Activated CD4-positive, alpha-beta T cell treated with anti-CD3 and anti-CD28 coated beads for 36 hours (primary cell): ENCODE data around the gene EFNB1. TPM values are rescaled to one million over a fixed set of nuclear protein-coding genes. Genes with fewer than 3 reads are reported as not detected.
"Not testable (repeated sequence)": the region's sequence is repeated elsewhere in the genome, so short reads cannot be mapped to it uniquely, and the experiment has no call there.

Experiments
- ATAC-seq: fragments of 200-7000 bp; cut with Tn5 transposase; one replicate; pipeline ENCODE4 v1.10.0; 2021; ENCODE audit warnings: mild to moderate bottlenecking, moderate library complexity
- CTCF ChIA-PET: fragments of 350-600 bp; sonication (Branson Sonifier 250); formaldehyde crosslinking; loops from one replicate; lab custom pipeline; 2021; ENCODE audit warnings: antibody characterized with exemption; lab: Charles Lee
- POLR2A ChIA-PET: fragments of 350-600 bp; sonication (Branson Sonifier 250); formaldehyde crosslinking; loops from one replicate; lab custom pipeline; 2021; ENCODE audit warnings: antibody characterized with exemption, inconsistent platforms; lab: Charles Lee
- DNase-seq: peaks from one replicate; pipeline ENCODE4 v3.0.0-alpha.2; 2020
- H3K27ac Mint-ChIP-seq: one replicate; pipeline ENCODE4 v1.8.0; 2021; ENCODE audit warnings: mixed read lengths
- H3K27me3 Mint-ChIP-seq: one replicate; pipeline ENCODE4 v1.8.0; 2021; ENCODE audit warnings: mixed read lengths
- H3K36me3 Mint-ChIP-seq: one replicate; pipeline ENCODE4 v1.8.0; 2021; ENCODE audit warnings: low read depth, mixed read lengths
- H3K4me1 Mint-ChIP-seq: one replicate; pipeline ENCODE4 v1.8.0; 2021; ENCODE audit warnings: mixed read lengths
- H3K4me3 Mint-ChIP-seq: one replicate; pipeline ENCODE4 v1.8.0; 2021; ENCODE audit warnings: mild to moderate bottlenecking, moderate library complexity, mixed read lengths
- H3K9me3 Mint-ChIP-seq: one replicate; pipeline ENCODE4 v1.8.0; 2021; ENCODE audit warnings: low read depth, mixed read lengths
- intact Hi-C, 2 experiments: fragments of 100-400 bp; cut with DNase I in 1 of 2; cut with micrococcal nuclease in 1 of 2; formaldehyde crosslinking; loops; one replicate each; pipeline versions ENCODE4 v1.14.2 to v1.15.1; 2022 to 2024; cut with DNase I, micrococcal nuclease
- total RNA-seq, 2 experiments: library from RNA; stranded (reverse); gene quantifications; one replicate each; pipeline ENCODE4 v1.2.3, GENCODE V29; 2021

EFNB1 gene
- 1 to 10 TPM; 3.8 to 3.9 TPM for total RNA-seq

- peak; percentile 86 for ATAC-seq
- no peaks in the 10 kb centered on the region for H3K27me3 Mint-ChIP-seq
- peaks cover 20% of the 10 kb centered on the region for H3K4me1 Mint-ChIP-seq
- peak within 1 kb of the TSS; percentile 79 for H3K4me3 Mint-ChIP-seq
- peak; percentile 90 for DNase-seq
- intact Hi-C loops = loop anchor here (1.0 to 10.0 kb wide), 6 partner anchors 322 to 1303 kb away; partner anchors contain the start of genes IGBP1 (in 1 of the 2) and PJA1 (in 1 of the 2)
- H3K9me3 Mint-ChIP-seq = no peaks in the 10 kb centered on the region
- POLR2A ChIA-PET = interaction anchor here (0.6 to 1.4 kb wide), 2 partner anchors 336 to 1627 kb away, joined by 4 to 5 read pairs; partner anchors contain the start of gene PJA1
- CTCF ChIA-PET = interaction anchor here (0.5 to 3.3 kb wide), 19 partner anchors 8 to 456 kb away, joined by 3 to 43 read pairs (median 3); no protein-coding TSS in a partner anchor
- no peaks in the 10 kb centered on the region for H3K36me3 Mint-ChIP-seq
- peak within 1 kb of the TSS; percentile 76 for H3K27ac Mint-ChIP-seq
These were observed at the start of gene EFNB1 for GRCh38 chrX:68828740-68829581. EFNB1 (plus strand) TSS chrX:68829021; CDS start chrX:68829777, 756 bp downstream.

GRCh38 chrX:68781295-68781694, 47.5 kb upstream of the EFNB1 start:
- CTCF ChIA-PET, DNase-seq, H3K9me3 Mint-ChIP-seq, H3K4me1 Mint-ChIP-seq, H3K4me3 Mint-ChIP-seq, H3K36me3 Mint-ChIP-seq, H3K27ac Mint-ChIP-seq, intact Hi-C loops, POLR2A ChIA-PET, ATAC-seq, H3K27me3 Mint-ChIP-seq: not testable (repeated sequence)

- H3K4me3 Mint-ChIP-seq = no peak overlapping the region
- CTCF ChIA-PET = no interaction called here
- intact Hi-C loops = no loop called here
- no peaks in the 10 kb centered on the region for H3K9me3 Mint-ChIP-seq
- no peaks in the 10 kb centered on the region for H3K27me3 Mint-ChIP-seq
- H3K36me3 Mint-ChIP-seq = no peaks in the 10 kb centered on the region
- POLR2A ChIA-PET = no interaction called here
- no peaks in the 10 kb centered on the region for H3K4me1 Mint-ChIP-seq
- ATAC-seq (no peak), DNase-seq (no peak)
- no peak overlapping the region for H3K27ac Mint-ChIP-seq
These were observed 44.0 kb upstream of the EFNB1 start for GRCh38 chrX:68784816-68785215.

GRCh38 chrX:68786581-68786980, 42.2 kb upstream of the EFNB1 start:
- POLR2A ChIA-PET, intact Hi-C loops: not testable (repeated sequence)

GRCh38 chrX:68789966-68790365, 38.9 kb upstream of the EFNB1 start:
- ATAC-seq = no peak
- Mint-ChIP-seq H3K4me3 (no peak overlapping the region), H3K27ac (no peak overlapping the region), H3K4me1 (no peaks in the 10 kb centered on the region), H3K27me3 (no peaks in the 10 kb centered on the region), H3K9me3 (no peaks in the 10 kb centered on the region), H3K36me3 (no peaks in the 10 kb centered on the region)
- ChIA-PET POLR2A (no interaction called here), CTCF (interaction anchor here (1.4 kb wide), 1 partner anchor 13 kb away, joined by 4 read pairs; no protein-coding TSS in a partner anchor)
- no peak for DNase-seq
- intact Hi-C loops = no loop called here

More at GRCh38 chrX:68786581-68786980, 42.2 kb upstream of the EFNB1 start:
- DNase-seq, ATAC-seq, H3K4me1 Mint-ChIP-seq, H3K27ac Mint-ChIP-seq, H3K27me3 Mint-ChIP-seq, H3K4me3 Mint-ChIP-seq, H3K36me3 Mint-ChIP-seq, CTCF ChIA-PET, H3K9me3 Mint-ChIP-seq: not testable (repeated sequence)

GRCh38 chrX:68792083-68792482, 36.7 kb upstream of the EFNB1 start:
- no peaks in the 10 kb centered on the region for H3K27me3 Mint-ChIP-seq
- POLR2A ChIA-PET = no interaction called here
- CTCF ChIA-PET = no interaction called here

GRCh38 chrX:68794461-68794860, 34.4 kb upstream of the EFNB1 start:
- ATAC-seq = no peak
- Mint-ChIP-seq H3K27me3 (peaks cover 5% of the 10 kb centered on the region), H3K36me3 (no peaks in the 10 kb centered on the region), H3K27ac (no peak overlapping the region), H3K9me3 (peaks cover 13% of the 10 kb centered on the region), H3K4me1 (no peaks in the 10 kb centered on the region), H3K4me3 (no peak overlapping the region)
- CTCF ChIA-PET = no interaction called here
- intact Hi-C loops = no loop called here
- POLR2A ChIA-PET = no interaction called here
- no peak for DNase-seq

More at GRCh38 chrX:68792083-68792482, 36.7 kb upstream of the EFNB1 start:
- Mint-ChIP-seq H3K9me3 (no peaks in the 10 kb centered on the region), H3K4me1 (no peaks in the 10 kb centered on the region), H3K27ac (no peak overlapping the region), H3K4me3 (no peak overlapping the region), H3K36me3 (no peaks in the 10 kb centered on the region)
- DNase-seq (no peak), ATAC-seq (no peak)
- intact Hi-C loops = no loop called here

GRCh38 chrX:68795741-68796140, 33.1 kb upstream of the EFNB1 start:
- Mint-ChIP-seq H3K36me3 (no peaks in the 10 kb centered on the region), H3K27me3 (peaks cover 8% of the 10 kb centered on the region), H3K4me1 (no peaks in the 10 kb centered on the region), H3K27ac (no peak overlapping the region), H3K9me3 (peaks cover 13% of the 10 kb centered on the region), H3K4me3 (no peak overlapping the region)
- DNase-seq (no peak), ATAC-seq (no peak)
- ChIA-PET CTCF (no interaction called here), POLR2A (no interaction called here)
- intact Hi-C loops = no loop called here

GRCh38 chrX:68798400-68798799, 30.4 kb upstream of the EFNB1 start:
- H3K4me3 Mint-ChIP-seq, intact Hi-C loops, H3K36me3 Mint-ChIP-seq, H3K27me3 Mint-ChIP-seq, DNase-seq, H3K27ac Mint-ChIP-seq, POLR2A ChIA-PET, CTCF ChIA-PET, H3K4me1 Mint-ChIP-seq, ATAC-seq: not testable (repeated sequence)
- H3K9me3 Mint-ChIP-seq = peaks cover 13% of the 10 kb centered on the region

- ChIA-PET POLR2A (no interaction called here), CTCF (no interaction called here)
- H3K4me3 Mint-ChIP-seq = no peak overlapping the region
- H3K36me3 Mint-ChIP-seq = no peaks in the 10 kb centered on the region
- intact Hi-C loops = loop anchor here in 1 of 2 experiments (10.0 kb wide), 1 partner anchor 607 kb away; no protein-coding TSS in a partner anchor
- peaks cover 11% of the 10 kb centered on the region for H3K27me3 Mint-ChIP-seq
- peaks cover 13% of the 10 kb centered on the region for H3K9me3 Mint-ChIP-seq
- no peak overlapping the region for H3K27ac Mint-ChIP-seq
- ATAC-seq (no peak), DNase-seq (no peak)
- H3K4me1 Mint-ChIP-seq = no peaks in the 10 kb centered on the region
These were observed 27.0 kb upstream of the EFNB1 start for GRCh38 chrX:68801737-68802290.

GRCh38 chrX:68807818-68808217, 21.0 kb upstream of the EFNB1 start:
- DNase-seq = no peak
- intact Hi-C loops = loop anchor here (1.0 to 10.0 kb wide), 4 partner anchors 75 to 613 kb away; no protein-coding TSS in a partner anchor
- peaks cover 11% of the 10 kb centered on the region for H3K27me3 Mint-ChIP-seq
- no peaks in the 10 kb centered on the region for H3K9me3 Mint-ChIP-seq
- POLR2A ChIA-PET = no interaction called here
- no peaks in the 10 kb centered on the region for H3K4me1 Mint-ChIP-seq
- no peak overlapping the region for H3K27ac Mint-ChIP-seq
- CTCF ChIA-PET = interaction anchor here (0.7 to 3.9 kb wide), 5 partner anchors 16 to 260 kb away, joined by 3 to 22 read pairs (median 3); no protein-coding TSS in a partner anchor
- H3K4me3 Mint-ChIP-seq = no peak overlapping the region
- ATAC-seq = no peak
- no peaks in the 10 kb centered on the region for H3K36me3 Mint-ChIP-seq
